Measurements from ENCODE around the gene ARHGAP23.

ARHGAP23 gene

DNA sequence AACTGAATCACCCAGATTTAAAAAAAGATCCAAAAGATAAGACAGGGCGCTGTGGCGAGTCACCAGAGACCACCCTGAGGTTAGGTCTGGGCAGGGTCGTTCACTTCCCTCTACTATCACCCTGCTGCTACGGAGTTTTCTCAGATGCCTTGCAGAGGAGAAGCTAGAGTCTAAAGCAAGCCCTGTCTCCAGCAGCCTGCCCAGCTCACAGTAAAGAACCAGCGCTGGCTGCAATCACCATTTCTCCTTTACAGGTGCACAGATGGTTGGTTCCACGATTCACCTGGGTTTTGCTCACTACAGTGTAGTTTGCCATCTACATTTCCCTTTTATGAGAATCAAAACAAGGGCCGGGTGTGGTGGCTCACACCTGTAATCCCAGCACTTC, 106.2 kb downstream of the ARHGAP23 start:
- TF ChIP-seq EZH2 (IDR thresholded peaks at IDR 0.05; ENCODE audit: borderline replicate concordance, low read length), result no peak
- TF ChIP-seq, protein P1, sequence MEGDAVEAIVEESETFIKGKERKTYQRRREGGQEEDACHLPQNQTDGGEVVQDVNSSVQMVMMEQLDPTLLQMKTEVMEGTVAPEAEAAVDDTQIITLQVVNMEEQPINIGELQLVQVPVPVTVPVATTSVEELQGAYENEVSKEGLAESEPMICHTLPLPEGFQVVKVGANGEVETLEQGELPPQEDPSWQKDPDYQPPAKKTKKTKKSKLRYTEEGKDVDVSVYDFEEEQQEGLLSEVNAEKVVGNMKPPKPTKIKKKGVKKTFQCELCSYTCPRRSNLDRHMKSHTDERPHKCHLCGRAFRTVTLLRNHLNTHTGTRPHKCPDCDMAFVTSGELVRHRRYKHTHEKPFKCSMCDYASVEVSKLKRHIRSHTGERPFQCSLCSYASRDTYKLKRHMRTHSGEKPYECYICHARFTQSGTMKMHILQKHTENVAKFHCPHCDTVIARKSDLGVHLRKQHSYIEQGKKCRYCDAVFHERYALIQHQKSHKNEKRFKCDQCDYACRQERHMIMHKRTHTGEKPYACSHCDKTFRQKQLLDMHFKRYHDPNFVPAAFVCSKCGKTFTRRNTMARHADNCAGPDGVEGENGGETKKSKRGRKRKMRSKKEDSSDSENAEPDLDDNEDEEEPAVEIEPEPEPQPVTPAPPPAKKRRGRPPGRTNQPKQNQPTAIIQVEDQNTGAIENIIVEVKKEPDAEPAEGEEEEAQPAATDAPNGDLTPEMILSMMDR (IDR thresholded peaks at IDR 0.05; ENCODE audit: low read length), result no peak
- Histone ChIP-seq H3K4me3 (ENCODE audit: low read depth, low read length, poor library complexity, severe bottlenecking) (no peak overlapping the region), H3K4me2 (ENCODE audit: low read length) (no peak overlapping the region), H3K9ac (ENCODE audit: low read length) (no peak overlapping the region), H3K9me3 (ENCODE audit: low read length) (no peaks in the 10 kb centered on the region), H3K9me2 (ENCODE audit: low read depth, low read length) (no peaks in the 10 kb centered on the region), H3K79me2 (ENCODE audit: insufficient read depth, low read length) (no peaks in the 10 kb centered on the region), H3K27me3 (ENCODE audit: insufficient read depth, low read length) (0 out of 2 replicates have a peak, but pooled peaks cover 7% of the 10 kb centered on the region), H3K27ac (ENCODE audit: low read depth, low read length, poor library complexity, severe bottlenecking) (no peak overlapping the region), H2AFZ (ENCODE audit: low read length) (no peak overlapping the region), H4K20me1 (ENCODE audit: insufficient read depth, low read length) (no peaks in the 10 kb centered on the region), H3K36me3 (ENCODE audit: insufficient read depth, low read length) (no peaks in the 10 kb centered on the region), H3K4me1 (ENCODE audit: insufficient read depth, low read length, severe bottlenecking) (no peaks in the 10 kb centered on the region), H3F3A (ENCODE audit: insufficient read depth, low read length) (no peaks in the 10 kb centered on the region)

DNA sequence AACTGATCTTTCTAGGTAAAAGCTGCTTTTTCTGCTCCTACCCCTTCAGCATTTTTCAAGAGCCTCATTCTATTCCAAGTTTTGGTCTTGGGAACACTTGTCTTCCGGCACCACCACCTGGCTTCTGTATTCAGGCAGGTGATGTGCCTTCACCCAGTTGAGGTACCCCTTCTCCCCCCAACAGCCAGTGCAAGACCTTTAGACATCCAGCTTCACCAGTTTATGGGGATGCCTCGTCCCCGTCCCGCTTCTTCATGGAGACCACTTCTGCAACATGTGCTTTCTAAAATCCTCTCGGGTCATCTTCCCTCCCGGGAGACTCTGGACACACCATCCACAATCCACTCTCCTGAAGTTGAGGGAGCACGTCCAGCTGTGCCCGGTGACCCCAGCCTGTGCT, 107.6 kb downstream of the ARHGAP23 start:
- Histone ChIP-seq H3K36me3 (ENCODE audit: insufficient read depth, low read length) (no peaks in the 10 kb centered on the region), H3F3A (ENCODE audit: insufficient read depth, low read length) (no peaks in the 10 kb centered on the region), H3K4me3 (ENCODE audit: low read depth, low read length, poor library complexity, severe bottlenecking) (no peak overlapping the region), H3K27ac (ENCODE audit: low read depth, low read length, poor library complexity, severe bottlenecking) (no peak overlapping the region), H3K9ac (ENCODE audit: low read length) (no peak overlapping the region), H4K20me1 (ENCODE audit: insufficient read depth, low read length) (no peaks in the 10 kb centered on the region), H3K27me3 (ENCODE audit: insufficient read depth, low read length) (0 out of 2 replicates have a peak, but pooled peaks cover 7% of the 10 kb centered on the region), H2AFZ (ENCODE audit: low read length) (no peak overlapping the region), H3K4me1 (ENCODE audit: insufficient read depth, low read length, severe bottlenecking) (no peaks in the 10 kb centered on the region), H3K4me2 (ENCODE audit: low read length) (no peak overlapping the region), H3K9me2 (ENCODE audit: low read depth, low read length) (no peaks in the 10 kb centered on the region), H3K9me3 (ENCODE audit: low read length) (no peaks in the 10 kb centered on the region), H3K79me2 (ENCODE audit: insufficient read depth, low read length) (no peaks in the 10 kb centered on the region)
- no peak for TF ChIP-seq EZH2 (IDR thresholded peaks at IDR 0.05; ENCODE audit: borderline replicate concordance, low read length)
- TF ChIP-seq, protein P1 (IDR thresholded peaks at IDR 0.05; ENCODE audit: low read length), result no peak

DNA sequence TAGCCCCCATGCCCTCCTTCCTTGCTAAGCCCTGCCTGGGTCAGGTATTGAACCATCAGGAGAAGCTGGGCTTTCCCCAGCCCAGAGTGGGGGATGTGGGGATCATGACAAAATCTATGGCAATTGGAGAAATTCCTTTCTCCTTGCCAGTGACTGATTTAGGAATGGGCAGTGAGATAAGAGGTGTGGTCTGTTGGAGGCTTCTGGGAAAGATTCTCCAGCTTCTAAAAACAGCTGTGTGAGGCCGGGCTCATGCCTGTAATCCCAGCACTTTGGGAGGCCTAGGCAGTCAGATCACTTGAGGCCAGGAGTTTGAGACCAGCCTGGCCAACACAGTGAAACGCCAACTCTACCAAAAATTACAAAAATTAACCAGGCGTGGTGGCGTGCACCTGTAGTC, 108.4 kb downstream of the ARHGAP23 start:
- no peak overlapping the region for H3K27ac ChIP-seq (ENCODE audit: low read depth, low read length, poor library complexity, severe bottlenecking)
- no peaks in the 10 kb centered on the region for H3K9me3 ChIP-seq (ENCODE audit: low read length)
- no peaks in the 10 kb centered on the region for H3K4me1 ChIP-seq (ENCODE audit: insufficient read depth, low read length, severe bottlenecking)
- no peak for TF ChIP-seq EZH2 (IDR thresholded peaks at IDR 0.05; ENCODE audit: borderline replicate concordance, low read length)
- no peak overlapping the region for H3K9ac ChIP-seq (ENCODE audit: low read length)
- H3K4me3 ChIP-seq (ENCODE audit: low read depth, low read length, poor library complexity, severe bottlenecking), result no peak overlapping the region
- H2AFZ ChIP-seq (ENCODE audit: low read length), result no peak overlapping the region
- H3K79me2 ChIP-seq (ENCODE audit: insufficient read depth, low read length), result no peaks in the 10 kb centered on the region
- H3K36me3 ChIP-seq (ENCODE audit: insufficient read depth, low read length), result no peaks in the 10 kb centered on the region
- no peak overlapping the region for H3K4me2 ChIP-seq (ENCODE audit: low read length)
- H4K20me1 ChIP-seq (ENCODE audit: insufficient read depth, low read length), result no peaks in the 10 kb centered on the region
- H3F3A ChIP-seq (ENCODE audit: insufficient read depth, low read length), result no peaks in the 10 kb centered on the region
- no peaks in the 10 kb centered on the region for H3K9me2 ChIP-seq (ENCODE audit: low read depth, low read length)
- H3K27me3 ChIP-seq (ENCODE audit: insufficient read depth, low read length), result 0 out of 2 replicates have a peak, but pooled peaks cover 7% of the 10 kb centered on the region

DNA sequence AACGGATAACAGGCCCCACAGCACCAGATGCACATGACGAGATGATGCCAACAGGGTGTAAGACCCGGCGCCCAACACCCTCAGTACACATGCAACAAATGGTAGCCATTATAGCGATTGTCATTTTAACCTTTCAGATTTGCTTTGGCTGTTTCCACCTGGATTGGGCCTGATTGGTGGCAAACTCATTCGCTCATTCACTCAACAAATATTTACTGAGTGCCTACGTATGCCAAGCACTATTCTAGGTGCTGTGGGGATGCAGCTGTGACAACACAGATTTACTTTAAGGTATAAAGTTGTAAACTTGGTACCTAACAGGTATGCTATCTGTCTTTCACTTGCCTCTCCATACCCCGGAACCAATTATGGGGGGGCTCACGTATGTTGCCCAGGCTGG, 110.6 kb downstream of the ARHGAP23 start:
- Histone ChIP-seq H3K4me1 (ENCODE audit: insufficient read depth, low read length, severe bottlenecking) (no peaks in the 10 kb centered on the region), H3K79me2 (ENCODE audit: insufficient read depth, low read length) (no peaks in the 10 kb centered on the region), H4K20me1 (ENCODE audit: insufficient read depth, low read length) (no peaks in the 10 kb centered on the region), H3K4me3 (ENCODE audit: low read depth, low read length, poor library complexity, severe bottlenecking) (no peak overlapping the region), H2AFZ (ENCODE audit: low read length) (no peak overlapping the region), H3K4me2 (ENCODE audit: low read length) (no peak overlapping the region), H3K27me3 (ENCODE audit: insufficient read depth, low read length) (0 out of 2 replicates have a peak, but pooled peaks cover 12% of the 10 kb centered on the region), H3F3A (ENCODE audit: insufficient read depth, low read length) (no peaks in the 10 kb centered on the region), H3K9me2 (ENCODE audit: low read depth, low read length) (no peaks in the 10 kb centered on the region), H3K27ac (ENCODE audit: low read depth, low read length, poor library complexity, severe bottlenecking) (no peak overlapping the region), H3K36me3 (ENCODE audit: insufficient read depth, low read length) (no peaks in the 10 kb centered on the region), H3K9ac (ENCODE audit: low read length) (no peak overlapping the region), H3K9me3 (ENCODE audit: low read length) (no peaks in the 10 kb centered on the region)
- TF ChIP-seq, protein P1 (IDR thresholded peaks at IDR 0.05; ENCODE audit: low read length), result no peak

Data from OCI-LY1 (cell line).